HepG2 (cell line): Measurements from ENCODE around the gene FBXO48. TPM values are rescaled to one million over a fixed set of nuclear protein-coding genes. Genes with fewer than 3 reads are reported as not detected.

Experiments
- GLMP ChIP-seq: sonication (generic); formaldehyde crosslinking; IDR thresholded peaks from 2 replicates; pipeline ENCODE4 v1.9.0; 2021; ENCODE audit warnings: missing genetic modification reagents, mild to moderate bottlenecking, borderline replicate concordance
- KMT2B ChIP-seq: IDR thresholded peaks from 2 replicates; pipeline ENCODE4 v1.6.1; 2016; ENCODE audit warnings: missing genetic modification reagents, missing compliant biosample characterization
- MEIS2 ChIP-seq: sonication (generic); formaldehyde crosslinking; IDR thresholded peaks from 2 replicates; pipeline ENCODE4 v1.9.0; 2021; ENCODE audit warnings: mild to moderate bottlenecking, missing genetic modification reagents
- MTF1 ChIP-seq: sonication (generic); formaldehyde crosslinking; IDR thresholded peaks from 2 replicates; pipeline ENCODE4 v1.5.0; 2020; ENCODE audit warnings: missing genetic modification reagents
- PAXIP1 ChIP-seq: sonication (generic); formaldehyde crosslinking; conservative IDR thresholded peaks from 2 replicates; pipeline ENCODE4 v1.4.0; 2020; ENCODE audit warnings: mild to moderate bottlenecking, missing genetic modification reagents, moderate library complexity
- TBP ChIP-seq: sonication (generic); formaldehyde crosslinking; IDR thresholded peaks from 2 replicates; pipeline ENCODE4 v1.5.0; 2020; ENCODE audit warnings: missing genetic modification reagents
- XBP1 ChIP-seq: sonication (generic); formaldehyde crosslinking; IDR thresholded peaks from 2 replicates; pipeline ENCODE4 v1.5.0; 2020; ENCODE audit warnings: missing genetic modification reagents
- ZNF160 ChIP-seq: sonication (generic); formaldehyde crosslinking; IDR thresholded peaks from 2 replicates; pipeline ENCODE4 v1.8.0; 2022; ENCODE audit warnings: mild to moderate bottlenecking, inconsistent platforms, missing genetic modification reagents
- ZNF207 ChIP-seq: fragments of 450-650 bp; IDR thresholded peaks from 2 replicates; pipeline ENCODE4 v1.6.1; 2016; ENCODE audit warnings: antibody characterized with exemption, borderline replicate concordance
- ZNF644 ChIP-seq: IDR thresholded peaks from 2 replicates; pipeline ENCODE4 v1.6.1; 2016; ENCODE audit warnings: low read depth
- ZSCAN12 ChIP-seq: sonication (generic); formaldehyde crosslinking; IDR thresholded peaks from 2 replicates; pipeline ENCODE4 v1.9.0; 2021; ENCODE audit warnings: mild to moderate bottlenecking, missing genetic modification reagents
- ZSCAN21 ChIP-seq: sonication (generic); formaldehyde crosslinking; IDR thresholded peaks from 2 replicates; pipeline ENCODE4 v1.8.0; 2022; ENCODE audit warnings: mild to moderate bottlenecking, missing genetic modification reagents, moderate library complexity, borderline replicate concordance
- polyA plus RNA-seq, 8 experiments: library from polyadenylated mRNA; depleted of rRNA in 3 of 8; stranded (reverse) in 7 of 8; unstranded in 1 of 8; fragments of >200 nt; fragmentation: Illumina TruSeq in 4 of 8; extraction: Trizol in 4 of 8; gene quantifications; 2 replicates each; pipeline versions ENCODE4 v1.2.1 to v1.2.3, GENCODE V29; 2011 to 2016; ENCODE audit warnings: low read depth in 4 of 8, missing spikeins in 1 of 8, mixed read lengths in 1 of 8; ENCODE audit not compliant: insufficient read depth in 1 of 8
- total RNA-seq, 5 experiments: library from RNA; depleted of rRNA; stranded (reverse); fragments of >200 nt; fragmentation: Illumina TruSeq; extraction: Trizol; gene quantifications; 2 replicates each; pipeline ENCODE4 v1.2.3, GENCODE V29; 2016; ENCODE audit warnings: low read depth in 1 of 5
- TF ChIP-seq, protein P1 (sequence below), 2 experiments: sonication (generic) in 1 of 2; formaldehyde crosslinking in 1 of 2; IDR thresholded peaks; 2 replicates each; pipeline versions ENCODE4 v1.4.0 to v1.6.1; 2016 to 2020; ENCODE audit warnings: borderline replicate concordance in 1 of 2, low read depth in 1 of 2, mild to moderate bottlenecking in 1 of 2, missing genetic modification reagents in 1 of 2
- TF ChIP-seq, protein P2 (sequence below): conservative IDR thresholded peaks from 2 replicates; pipeline ENCODE4 v1.6.1; 2018; ENCODE audit warnings: missing genetic modification reagents
- TF ChIP-seq, protein P3 (sequence below): IDR thresholded peaks from 2 replicates; pipeline ENCODE4 v1.6.1; 2018; ENCODE audit warnings: missing genetic modification reagents

Gene FBXO48
- total and polyA plus RNA-seq, 2 of the 13 experiments (the other 11 are each of a cell fraction or from before 2014, with no cell fraction given): 0.42 to 1.1 TPM

DNA sequence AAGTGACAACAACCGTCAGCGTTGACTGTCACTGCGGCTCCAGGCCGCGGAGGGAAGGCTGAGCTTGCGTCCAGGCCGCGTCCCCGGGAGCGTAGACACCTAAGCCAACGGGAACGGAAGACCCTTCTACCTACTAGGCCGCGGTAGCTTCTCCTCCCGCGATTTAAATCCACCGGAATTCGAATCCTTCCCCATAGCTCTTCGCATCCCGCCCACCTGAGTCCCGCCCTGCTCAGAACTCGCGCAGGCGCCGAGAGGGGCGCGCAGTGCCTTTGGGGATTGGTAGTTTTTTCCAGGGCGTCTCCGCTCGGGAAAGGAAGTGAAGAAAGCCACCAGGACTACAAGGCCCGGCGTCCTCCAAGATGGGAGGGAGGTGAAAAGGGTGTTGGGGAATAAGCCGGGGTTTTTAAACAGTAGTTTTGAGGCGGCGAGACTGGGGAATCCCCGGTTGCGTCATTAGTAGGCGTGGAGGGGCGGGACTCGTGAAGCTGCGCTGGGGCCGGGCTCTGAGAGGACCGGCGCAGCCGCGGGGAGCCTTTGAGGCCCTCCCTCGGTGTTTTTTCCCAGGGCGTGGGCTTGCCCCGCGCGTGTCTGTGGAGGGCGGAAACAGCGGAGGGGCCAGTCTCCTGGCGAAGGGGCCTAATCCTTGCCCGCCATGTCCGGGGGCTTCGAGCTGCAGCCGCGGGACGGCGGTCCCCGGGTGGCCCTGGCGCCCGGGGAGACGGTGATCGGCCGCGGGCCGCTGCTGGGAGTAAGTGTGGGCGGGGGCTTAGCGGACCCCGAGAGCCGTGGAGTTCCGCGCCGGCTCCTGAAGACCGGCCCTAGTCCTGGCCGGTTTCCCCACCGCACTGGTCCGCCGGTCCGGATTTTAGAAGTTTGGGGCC lies at the start of gene FBXO48, which contains the start of gene APLF (continued):
- TF ChIP-seq, protein P1, sequence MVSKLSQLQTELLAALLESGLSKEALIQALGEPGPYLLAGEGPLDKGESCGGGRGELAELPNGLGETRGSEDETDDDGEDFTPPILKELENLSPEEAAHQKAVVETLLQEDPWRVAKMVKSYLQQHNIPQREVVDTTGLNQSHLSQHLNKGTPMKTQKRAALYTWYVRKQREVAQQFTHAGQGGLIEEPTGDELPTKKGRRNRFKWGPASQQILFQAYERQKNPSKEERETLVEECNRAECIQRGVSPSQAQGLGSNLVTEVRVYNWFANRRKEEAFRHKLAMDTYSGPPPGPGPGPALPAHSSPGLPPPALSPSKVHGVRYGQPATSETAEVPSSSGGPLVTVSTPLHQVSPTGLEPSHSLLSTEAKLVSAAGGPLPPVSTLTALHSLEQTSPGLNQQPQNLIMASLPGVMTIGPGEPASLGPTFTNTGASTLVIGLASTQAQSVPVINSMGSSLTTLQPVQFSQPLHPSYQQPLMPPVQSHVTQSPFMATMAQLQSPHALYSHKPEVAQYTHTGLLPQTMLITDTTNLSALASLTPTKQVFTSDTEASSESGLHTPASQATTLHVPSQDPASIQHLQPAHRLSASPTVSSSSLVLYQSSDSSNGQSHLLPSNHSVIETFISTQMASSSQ (IDR thresholded peaks at IDR 0.05; ENCODE audit: low read depth): peak; percentile 25; the same call in 1 of the 2 replicates
- TF ChIP-seq, protein P1 (CRISPR knock-in tag; IDR thresholded peaks at IDR 0.05; ENCODE audit: borderline replicate concordance): peak; percentile 43; the same call in 1 of the 2 replicates
- TF ChIP-seq PAXIP1 (CRISPR knock-in tag): peak; percentile 10; the same call in 1 of the 2 replicates
- no peak for TF ChIP-seq ZSCAN12 (CRISPR knock-in tag)
- peak; percentile 80; the same call in 1 of the 2 replicates for TF ChIP-seq MEIS2 (CRISPR knock-in tag)
- peak; percentile 58 for TF ChIP-seq ZSCAN21 (CRISPR knock-in tag)
- TF ChIP-seq ZNF160 (CRISPR knock-in tag): no peak; the same call in 1 of the 2 replicates
- TF ChIP-seq, protein P2, sequence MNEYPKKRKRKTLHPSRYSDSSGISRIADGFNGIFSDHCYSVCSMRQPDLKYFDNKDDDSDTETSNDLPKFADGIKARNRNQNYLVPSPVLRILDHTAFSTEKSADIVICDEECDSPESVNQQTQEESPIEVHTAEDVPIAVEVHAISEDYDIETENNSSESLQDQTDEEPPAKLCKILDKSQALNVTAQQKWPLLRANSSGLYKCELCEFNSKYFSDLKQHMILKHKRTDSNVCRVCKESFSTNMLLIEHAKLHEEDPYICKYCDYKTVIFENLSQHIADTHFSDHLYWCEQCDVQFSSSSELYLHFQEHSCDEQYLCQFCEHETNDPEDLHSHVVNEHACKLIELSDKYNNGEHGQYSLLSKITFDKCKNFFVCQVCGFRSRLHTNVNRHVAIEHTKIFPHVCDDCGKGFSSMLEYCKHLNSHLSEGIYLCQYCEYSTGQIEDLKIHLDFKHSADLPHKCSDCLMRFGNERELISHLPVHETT: peak; percentile 52; the same call in 1 of the 2 replicates
- TF ChIP-seq XBP1: no peak
- TF ChIP-seq TBP (CRISPR knock-in tag): 0 out of 2 replicates have a peak, but pooled peaks have one; percentile 52
- TF ChIP-seq, protein P3, sequence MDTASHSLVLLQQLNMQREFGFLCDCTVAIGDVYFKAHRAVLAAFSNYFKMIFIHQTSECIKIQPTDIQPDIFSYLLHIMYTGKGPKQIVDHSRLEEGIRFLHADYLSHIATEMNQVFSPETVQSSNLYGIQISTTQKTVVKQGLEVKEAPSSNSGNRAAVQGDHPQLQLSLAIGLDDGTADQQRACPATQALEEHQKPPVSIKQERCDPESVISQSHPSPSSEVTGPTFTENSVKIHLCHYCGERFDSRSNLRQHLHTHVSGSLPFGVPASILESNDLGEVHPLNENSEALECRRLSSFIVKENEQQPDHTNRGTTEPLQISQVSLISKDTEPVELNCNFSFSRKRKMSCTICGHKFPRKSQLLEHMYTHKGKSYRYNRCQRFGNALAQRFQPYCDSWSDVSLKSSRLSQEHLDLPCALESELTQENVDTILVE (CRISPR knock-in tag): peak; percentile 74; the same call in 1 of the 2 replicates
- no peak for TF ChIP-seq ZNF644
- TF ChIP-seq GLMP (CRISPR knock-in tag): no peak
- peak; percentile 87 for TF ChIP-seq KMT2B (CRISPR knock-in tag)
- no peak for TF ChIP-seq MTF1 (CRISPR knock-in tag)
- TF ChIP-seq ZNF207: no peak
